IMR-90 (cell line): ENCODE measurements around the gene CADM1. TPM values are rescaled to one million over a fixed set of nuclear protein-coding genes. Genes with fewer than 3 reads are reported as not detected.

Source experiments
- ATAC-seq: fragments of 200-7000 bp; cut with Tn5 transposase; 2 replicates; pipeline ENCODE4 v1.9.1; 2020; ENCODE audit warnings: low read depth, mild to moderate bottlenecking, moderate library complexity
- BruUV-seq: library from RNA; stranded (reverse); fragments of 400-500 nt; replicated peaks from 2 replicates; lab custom pipeline; 2021; lab: Mats Ljungman, UMichigan
- CTCF ChIA-PET: fragments of 300-600 bp; formaldehyde crosslinking; extraction: SDS; loops from one replicate; lab custom pipeline; 2021; ENCODE audit warnings: antibody characterized with exemption; lab: Yijun Ruan, JAX
- POLR2A ChIA-PET: fragments of 300-600 bp; sonication (Branson Sonifier 250); formaldehyde crosslinking; loops from one replicate; lab custom pipeline; 2022; ENCODE audit warnings: antibody characterized with exemption; ENCODE audit not compliant: unreplicated experiment; lab: Charles Lee
- DNase-seq: peaks from one replicate; pipeline ENCODE4 v3.0.0; 2013
- H2AFZ ChIP-seq: replicated peaks from 2 replicates; pipeline ENCODE3; 2013; ENCODE audit warnings: low read length, mild to moderate bottlenecking; ENCODE audit not compliant: poor library complexity
- H2AK5ac ChIP-seq: 2 replicates; pipeline ENCODE4 v1.6.1; 2013; ENCODE audit warnings: low read depth, low read length, inconsistent platforms
- H2AK9ac ChIP-seq: replicated peaks from 2 replicates; pipeline ENCODE3; 2013; ENCODE audit warnings: mild to moderate bottlenecking, low read depth, low read length, moderate library complexity; ENCODE audit not compliant: poor library complexity
- H2BK120ac ChIP-seq: 2 replicates; pipeline ENCODE4 v1.6.1; 2013; ENCODE audit warnings: low read depth, low read length, inconsistent platforms
- H2BK15ac ChIP-seq: 3 replicates; pipeline ENCODE4 v1.6.1; 2013; ENCODE audit warnings: low read depth, low read length, inconsistent platforms
- H2BK20ac ChIP-seq: 2 replicates; pipeline ENCODE4 v1.6.1; 2013; ENCODE audit warnings: low read depth, mild to moderate bottlenecking, inconsistent platforms, low read length, moderate library complexity
- H2BK5ac ChIP-seq: 2 replicates; pipeline ENCODE4 v1.6.1; 2013; ENCODE audit warnings: mild to moderate bottlenecking, low read depth, low read length, inconsistent platforms; ENCODE audit not compliant: poor library complexity, severe bottlenecking
- H3K14ac ChIP-seq: replicated peaks from 2 replicates; pipeline ENCODE4 v1.6.1; 2013; ENCODE audit warnings: low read depth, low read length, inconsistent platforms
- H3K18ac ChIP-seq: 2 replicates; pipeline ENCODE4 v1.6.1; 2013; ENCODE audit warnings: low read depth, low read length, control low read depth
- H3K23ac ChIP-seq: 2 replicates; pipeline ENCODE4 v1.6.1; 2013; ENCODE audit warnings: low read depth, low read length, inconsistent platforms
- H3K27ac ChIP-seq: 2 replicates; pipeline ENCODE4 v1.5.1; 2013; ENCODE audit warnings: mild to moderate bottlenecking, control low read depth, low read length; ENCODE audit not compliant: insufficient read depth
- H3K27me3 ChIP-seq: 2 replicates; pipeline ENCODE4 v1.6.1; 2013; ENCODE audit warnings: low read length; ENCODE audit not compliant: control insufficient read depth, insufficient read depth
- H3K36me3 ChIP-seq: 2 replicates; pipeline ENCODE4 v1.6.1; 2013; ENCODE audit warnings: low read length, mixed read lengths; ENCODE audit not compliant: control insufficient read depth, insufficient read depth
- H3K4ac ChIP-seq: 2 replicates; pipeline ENCODE4 v1.6.1; 2013; ENCODE audit warnings: low read depth, low read length, inconsistent platforms
- H3K4me1 ChIP-seq: 2 replicates; pipeline ENCODE4 v1.6.1; 2013; ENCODE audit warnings: low read length, mixed read lengths; ENCODE audit not compliant: control insufficient read depth, insufficient read depth
- H3K4me2 ChIP-seq: 2 replicates; pipeline ENCODE4 v1.6.1; 2013; ENCODE audit warnings: low read depth, mild to moderate bottlenecking, control low read depth, low read length, moderate library complexity
- H3K4me3 ChIP-seq: 2 replicates; pipeline ENCODE4 v1.5.1; 2013; ENCODE audit warnings: low read depth, mild to moderate bottlenecking, control low read depth, low read length, moderate library complexity; ENCODE audit not compliant: insufficient read depth
- H3K56ac ChIP-seq: 2 replicates; pipeline ENCODE4 v1.6.1; 2013; ENCODE audit warnings: low read length, inconsistent platforms; ENCODE audit not compliant: insufficient read depth; ENCODE audit errors: extremely low read depth
- H3K79me1 ChIP-seq, 2 experiments: 2 replicates each; pipeline ENCODE4 v1.6.1; 2013; ENCODE audit warnings: low read length in 2 of 2, inconsistent platforms in 1 of 2, low read depth in 1 of 2
- H3K9ac ChIP-seq: 2 replicates; pipeline ENCODE4 v1.6.1; 2013; ENCODE audit warnings: low read depth, low read length, control low read depth
- H3K9me1 ChIP-seq: 2 replicates; pipeline ENCODE4 v1.6.1; 2013; ENCODE audit warnings: low read length, inconsistent platforms; ENCODE audit not compliant: insufficient read depth
- H3K9me3 ChIP-seq: 2 replicates; pipeline ENCODE4 v1.6.1; 2013; ENCODE audit warnings: low read length; ENCODE audit not compliant: control insufficient read depth, insufficient read depth
- H4K20me1 ChIP-seq: 2 replicates; pipeline ENCODE4 v1.6.1; 2013; ENCODE audit warnings: low read length, inconsistent platforms; ENCODE audit not compliant: insufficient read depth
- H4K5ac ChIP-seq: 2 replicates; pipeline ENCODE4 v1.6.1; 2013; ENCODE audit warnings: mild to moderate bottlenecking, low read depth, low read length, control low read depth
- H4K8ac ChIP-seq, 2 experiments: 2 replicates each; pipeline ENCODE4 v1.6.1; 2013; ENCODE audit warnings: low read depth in 2 of 2, low read length in 2 of 2, control low read depth in 1 of 2, inconsistent platforms in 1 of 2
- H4K91ac ChIP-seq: 2 replicates; pipeline ENCODE4 v1.6.1; 2013; ENCODE audit warnings: low read depth, low read length, inconsistent platforms; ENCODE audit not compliant: insufficient read depth
- BHLHE40 ChIP-seq: fragments of 150-350 bp; IDR thresholded peaks from 2 replicates; pipeline ENCODE4 v1.6.1; 2016; ENCODE audit warnings: mild to moderate bottlenecking, low read depth, low read length
- CEBPB ChIP-seq: IDR thresholded peaks from 2 replicates; pipeline ENCODE4 v1.6.1; 2012; ENCODE audit warnings: low read depth, low read length, improper control_type of control experiment
- CHD1 ChIP-seq: IDR thresholded peaks from 2 replicates; pipeline ENCODE4 v1.6.1; 2012; ENCODE audit warnings: low read depth, low read length, improper control_type of control experiment
- CTCF ChIP-seq: conservative IDR thresholded peaks from 2 replicates; pipeline ENCODE4 v1.5.1; 2012; ENCODE audit warnings: mild to moderate bottlenecking, low read depth, low read length, improper control_type of control experiment
- ELK1 ChIP-seq: fragments of 150-350 bp; IDR thresholded peaks from 2 replicates; pipeline ENCODE4 v1.6.1; 2016; ENCODE audit warnings: low read depth, mild to moderate bottlenecking, low read length, moderate library complexity, borderline replicate concordance
- MAFK ChIP-seq: IDR thresholded peaks from 2 replicates; pipeline ENCODE4 v1.6.1; 2012; ENCODE audit warnings: low read depth, low read length, improper control_type of control experiment
- POLR2A ChIP-seq: IDR thresholded peaks from 2 replicates; pipeline ENCODE4 v1.6.1; 2012; ENCODE audit warnings: mild to moderate bottlenecking, low read depth, low read length
- RAD21 ChIP-seq: IDR thresholded peaks from 2 replicates; pipeline ENCODE4 v1.6.1; 2012; ENCODE audit warnings: low read length, improper control_type of control experiment
- SMC3 ChIP-seq: fragments of 150-350 bp; IDR thresholded peaks from 2 replicates; pipeline ENCODE4 v1.6.1; 2016; ENCODE audit warnings: low read depth, mild to moderate bottlenecking, antibody characterized with exemption, low read length, moderate library complexity
- WGBS, 2 experiments: methylation state at CpG; one replicate each; pipeline versions ENCODE4 v1.1.5 to v1.1.7; 2013; ENCODE audit warnings: missing lambda C conversion rate in 2 of 2; ENCODE audit not compliant: insufficient read length in 1 of 2; ENCODE audit errors: extremely low coverage in 2 of 2; 5-methylcytosine and 5-hydroxymethylcytosine counted together
- dilution Hi-C: fragments of 300-500 bp; cut with HindIII; formaldehyde crosslinking; loops from one replicate; pipeline ENCODE4 v1.14.3; 2018; ENCODE audit warnings: low sequenced_read_pairs; ENCODE audit not compliant: unreplicated experiment
- in situ Hi-C: fragments of 300-500 bp; cut with MboI; formaldehyde crosslinking; loops from 3 replicates; pipeline ENCODE4 v1.14.3; 2019; ENCODE audit warnings: low sequenced_read_pairs, inconsistent platforms, mixed read lengths
- intact Hi-C: fragments of 100-400 bp; cut with micrococcal nuclease; formaldehyde crosslinking; loops from 2 replicates; pipeline ENCODE4 v1.10.0; 2022
- polyA plus RNA-seq, 3 experiments: library from polyadenylated mRNA; depleted of rRNA; stranded (reverse); fragments of >200 nt; gene quantifications; 2 replicates each; pipeline ENCODE4 v1.2.3, GENCODE V29; 2012; ENCODE audit warnings: low replicate concordance in 1 of 3
- total RNA-seq: library from RNA; depleted of rRNA; stranded (reverse); fragments of >200 nt; gene quantifications from 2 replicates; pipeline ENCODE4 v1.2.3, GENCODE V29; 2012

The CADM1 gene
- total and polyA plus RNA-seq, 2 of the 4 experiments (the other 2 are of a cell fraction) = 28.8 to 77.1 TPM

- DNase-seq = no peak
- no peak overlapping the region for H2BK20ac ChIP-seq
- in situ Hi-C loops = loop anchor here (10.0 kb wide), 1 partner anchor 64 kb away; no protein-coding TSS in a partner anchor
- no peak overlapping the region for H4K8ac ChIP-seq
- TF ChIP-seq POLR2A (no peak), MAFK (no peak), BHLHE40 (no peak), CHD1 (no peak), CTCF (no peak), CEBPB (no peak), RAD21 (no peak), ELK1 (no peak), SMC3 (no peak)
- no peak overlapping the region for H3K4me2 ChIP-seq
- no peak overlapping the region for H3K9ac ChIP-seq
- H2AFZ ChIP-seq = no peak overlapping the region
- H2AK5ac ChIP-seq = no peak overlapping the region
- no peak overlapping the region for H3K4ac ChIP-seq
- H3K9me1 ChIP-seq = no peaks in the 10 kb centered on the region
- ATAC-seq = no peak
- no peak overlapping the region for H2AK9ac ChIP-seq
- no peak overlapping the region for H2BK15ac ChIP-seq
- H3K18ac ChIP-seq = no peak overlapping the region
- WGBS, 2 experiments = no CpG with 5 or more reads among the region's 1 CpG
- peaks cover 3 to 9% of the 10 kb centered on the region in 2 experiments; a peak in 1 of 4 replicates for H3K79me1 ChIP-seq
- no peak overlapping the region for H4K91ac ChIP-seq
- no peaks in the 10 kb centered on the region for H4K20me1 ChIP-seq
- CTCF ChIA-PET = no interaction called here
- no peaks in the 10 kb centered on the region for H3K9me3 ChIP-seq
- H3K27me3 ChIP-seq = no peaks in the 10 kb centered on the region
- H3K4me3 ChIP-seq = no peak overlapping the region
- H3K14ac ChIP-seq = no peak overlapping the region
- no peak overlapping the region for H3K56ac ChIP-seq
- no TSS peak for BruUV-seq
- peaks cover 2% of the 10 kb centered on the region for H3K4me1 ChIP-seq
- no peak overlapping the region for H3K27ac ChIP-seq
- H4K5ac ChIP-seq = no peak overlapping the region
- POLR2A ChIA-PET = no interaction called here
- dilution Hi-C loops = no loop called here
- no peaks in the 10 kb centered on the region for H3K36me3 ChIP-seq
- H2BK5ac ChIP-seq = no peak overlapping the region
- no peak overlapping the region for H2BK120ac ChIP-seq
- intact Hi-C loops = no loop called here
- no peak overlapping the region for H3K23ac ChIP-seq
Measured at GRCh38 chr11:115418626-115419025, 85.6 kb downstream of the CADM1 start.
